Lower leg skin (tissue), 4 donors: ENCODE measurements around the gene TSKU. TPM values are rescaled to one million over a fixed set of nuclear protein-coding genes. Genes with fewer than 3 reads are reported as not detected.

Experiments
- DNase-seq, 2 donors: peaks; one replicate each; pipeline ENCODE4 v3.0.0-alpha.2; 2019; ENCODE audit warnings: low spot score in 2 of 2
- H3K4me3 ChIP-seq: fragments of 200-600 bp; sonication (generic); 2 replicates; pipeline ENCODE4 v1.5.1; 2017; ENCODE audit warnings: mild to moderate bottlenecking, low read depth; ENCODE audit not compliant: poor library complexity, severe bottlenecking
- POLR2A ChIP-seq, 2 donors: fragments of 450-650 bp; IDR thresholded peaks; one replicate each; pipeline ENCODE4 v1.6.1; 2016 to 2017; ENCODE audit warnings: antibody characterized with exemption in 2 of 2, mild to moderate bottlenecking in 1 of 2, moderate library complexity in 1 of 2
- WGBS, 2 donors: methylation state at CpG; one replicate each; pipeline ENCODE4 v1.1.5; 2018; 5-methylcytosine and 5-hydroxymethylcytosine counted together
- intact Hi-C: fragments of 100-400 bp; cut with DNase I; formaldehyde crosslinking; loops from one replicate; pipeline ENCODE4 v1.15.0; 2023; ENCODE audit warnings: low total_unique reads
- total RNA-seq, 4 donors: library from RNA; depleted of rRNA; stranded (reverse); fragments of >200 nt; gene quantifications; one replicate each; pipeline ENCODE4 v1.1.0, GENCODE V29; 2016
- TF ChIP-seq, protein P1 (sequence below), 3 donors: fragments of 450-650 bp; IDR thresholded peaks; one replicate each; pipeline ENCODE4 v1.5.1; 2016; ENCODE audit warnings: antibody characterized with exemption in 3 of 3, mild to moderate bottlenecking in 3 of 3, moderate library complexity in 2 of 3

The TSKU gene
- total RNA-seq, 4 donors from 2014 or later = 113 to 125 (median 120) TPM

DNA sequence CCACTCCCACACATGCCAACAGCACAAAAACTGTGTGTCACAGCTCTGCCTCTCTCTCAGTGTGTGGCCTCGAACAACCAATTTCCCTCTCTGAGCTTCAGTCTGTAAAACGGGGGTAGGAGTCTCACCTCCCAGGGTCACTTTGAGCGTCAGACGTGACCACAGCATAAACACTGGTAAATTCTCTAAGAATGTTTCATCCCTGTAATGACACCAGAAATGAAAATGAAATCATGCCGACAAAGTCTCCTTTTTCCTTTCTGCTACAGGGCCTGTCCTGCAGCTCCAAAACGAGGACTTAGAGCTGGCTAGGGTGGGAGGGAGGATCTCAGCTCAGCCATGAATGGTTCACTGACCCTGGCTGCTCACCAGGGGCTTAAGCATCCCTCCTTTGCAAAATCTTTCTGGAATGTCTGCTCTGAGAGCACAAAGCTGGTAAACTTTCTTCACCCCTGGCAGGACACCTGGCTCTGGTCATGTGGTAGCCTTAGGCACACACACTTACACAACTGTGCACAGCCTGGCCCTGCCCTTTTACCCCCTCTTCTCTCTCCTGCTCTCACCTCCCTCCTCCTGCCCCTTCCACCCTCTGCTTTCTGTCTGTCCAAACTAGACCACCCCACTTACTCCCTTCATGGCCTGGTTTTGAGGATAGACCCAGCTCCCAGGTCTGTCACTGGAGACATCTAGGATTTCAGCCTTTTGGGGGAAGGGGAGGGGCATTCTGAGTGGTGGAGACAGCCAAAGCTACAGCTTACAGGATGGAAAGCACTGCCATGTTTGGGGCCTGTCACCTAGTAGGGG, 12.3 kb upstream of the TSKU start:
- intact Hi-C loops = no loop called here

DNA sequence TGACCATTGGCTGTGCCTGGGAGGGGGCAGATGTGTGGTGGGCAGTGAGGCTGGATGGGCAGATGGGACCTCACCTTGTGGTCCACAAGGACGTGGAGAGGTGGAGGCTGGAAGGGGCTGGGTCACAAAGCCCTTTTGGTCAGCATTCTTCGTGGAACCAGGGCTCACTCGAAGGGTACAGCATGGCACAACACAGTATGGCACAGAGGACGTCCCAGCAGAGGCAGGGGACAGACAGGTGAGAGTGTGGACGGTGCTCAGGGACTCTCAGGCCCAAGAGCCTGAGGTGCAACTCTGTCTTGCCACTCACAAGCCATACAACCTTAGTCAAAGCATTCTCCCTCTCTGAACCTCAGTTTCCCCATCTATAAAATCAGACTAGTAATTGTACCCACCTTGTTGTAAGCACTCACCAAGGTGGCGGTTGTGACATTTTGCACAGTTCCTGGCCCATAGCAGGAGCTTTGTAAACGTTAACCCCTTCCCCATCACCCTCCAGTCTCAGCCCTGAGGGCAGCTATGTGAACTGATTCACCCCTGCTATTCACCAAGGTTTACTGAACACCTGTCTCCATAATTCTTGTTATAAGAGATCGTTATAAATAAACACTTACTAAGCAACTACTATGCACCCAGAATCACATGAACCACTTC, 11.6 kb upstream of the TSKU start:
- WGBS, 2 donors = 74 to 81% methylated on average over 8 of the region's 8 CpGs
- intact Hi-C loops = no loop called here
- no peak for DNase-seq
- no peak overlapping the region for H3K4me3 ChIP-seq
- TF ChIP-seq, protein P1, sequence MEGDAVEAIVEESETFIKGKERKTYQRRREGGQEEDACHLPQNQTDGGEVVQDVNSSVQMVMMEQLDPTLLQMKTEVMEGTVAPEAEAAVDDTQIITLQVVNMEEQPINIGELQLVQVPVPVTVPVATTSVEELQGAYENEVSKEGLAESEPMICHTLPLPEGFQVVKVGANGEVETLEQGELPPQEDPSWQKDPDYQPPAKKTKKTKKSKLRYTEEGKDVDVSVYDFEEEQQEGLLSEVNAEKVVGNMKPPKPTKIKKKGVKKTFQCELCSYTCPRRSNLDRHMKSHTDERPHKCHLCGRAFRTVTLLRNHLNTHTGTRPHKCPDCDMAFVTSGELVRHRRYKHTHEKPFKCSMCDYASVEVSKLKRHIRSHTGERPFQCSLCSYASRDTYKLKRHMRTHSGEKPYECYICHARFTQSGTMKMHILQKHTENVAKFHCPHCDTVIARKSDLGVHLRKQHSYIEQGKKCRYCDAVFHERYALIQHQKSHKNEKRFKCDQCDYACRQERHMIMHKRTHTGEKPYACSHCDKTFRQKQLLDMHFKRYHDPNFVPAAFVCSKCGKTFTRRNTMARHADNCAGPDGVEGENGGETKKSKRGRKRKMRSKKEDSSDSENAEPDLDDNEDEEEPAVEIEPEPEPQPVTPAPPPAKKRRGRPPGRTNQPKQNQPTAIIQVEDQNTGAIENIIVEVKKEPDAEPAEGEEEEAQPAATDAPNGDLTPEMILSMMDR (IDR thresholded peaks at IDR 0.05) = no peak

More for the DNA sequence above, 12.3 kb upstream of the TSKU start:
- H3K4me3 ChIP-seq = no peak overlapping the region
- DNase-seq = peak; percentile 73 to 93
- 23 to 48% methylated on average over 6 of the region's 6 CpGs for WGBS, 2 donors
- TF ChIP-seq, protein P1 (IDR thresholded peaks at IDR 0.05) = no peak
- TF ChIP-seq POLR2A (IDR thresholded peaks at IDR 0.05) = no peak

DNA sequence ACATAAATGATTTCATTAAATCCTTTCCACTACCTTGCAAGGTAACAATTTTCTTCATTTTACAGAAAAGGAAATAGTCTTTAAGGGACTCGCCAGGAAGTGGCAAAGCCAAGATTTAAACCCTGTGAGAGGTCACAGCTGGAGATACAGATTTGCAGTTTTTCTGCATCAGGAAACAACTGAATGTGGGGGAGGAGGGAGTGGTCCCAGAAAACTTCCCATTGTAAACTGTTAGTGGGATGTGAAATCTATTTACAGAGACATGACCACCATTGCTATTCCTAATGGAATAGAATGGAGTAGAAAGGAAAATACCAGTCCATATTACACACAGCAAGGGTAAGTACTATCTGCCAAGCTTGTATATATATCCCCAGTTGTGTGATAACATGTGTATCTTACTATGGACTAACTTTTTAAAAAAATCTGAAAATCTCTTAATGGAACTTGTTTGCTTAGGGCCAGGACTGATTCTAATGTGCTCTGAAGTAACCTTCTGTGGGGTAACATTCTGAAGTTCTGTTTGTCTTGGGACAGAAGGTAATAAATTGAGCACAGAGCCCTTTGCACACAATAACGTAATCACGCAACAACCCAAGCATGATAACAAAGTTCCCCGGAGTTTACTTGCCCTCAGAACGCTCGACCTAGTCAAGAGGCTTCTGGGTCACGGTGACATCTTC, 10.9 kb upstream of the TSKU start:
- no peak for DNase-seq
- no peak overlapping the region for H3K4me3 ChIP-seq
- intact Hi-C loops = no loop called here
- WGBS, 2 donors = 75 to 82% methylated on average over 7 of the region's 7 CpGs
- TF ChIP-seq POLR2A (IDR thresholded peaks at IDR 0.05) = no peak
- TF ChIP-seq, protein P1 (IDR thresholded peaks at IDR 0.05) = no peak

DNA sequence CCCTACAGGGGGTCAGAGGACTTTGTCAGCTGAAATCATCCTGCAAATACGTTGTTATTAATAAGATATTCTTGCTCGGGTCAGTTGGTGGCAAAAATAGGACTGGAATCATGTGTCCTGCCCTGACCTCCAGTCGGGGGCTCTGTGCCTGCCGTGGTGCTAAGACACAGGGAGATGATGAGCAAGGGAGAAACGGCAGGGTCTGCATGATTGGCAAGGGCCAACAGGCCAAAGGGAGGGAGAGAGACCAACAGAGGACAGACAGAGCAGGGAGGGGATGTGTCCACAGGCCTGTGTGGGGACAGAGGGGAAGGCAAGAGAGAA, 10.4 kb upstream of the TSKU start:
- no peak for TF ChIP-seq POLR2A (IDR thresholded peaks at IDR 0.05)
- TF ChIP-seq, protein P1 (IDR thresholded peaks at IDR 0.05) = no peak
- H3K4me3 ChIP-seq = no peak overlapping the region
- 73 to 81% methylated on average over 5 of the region's 5 CpGs for WGBS, 2 donors
- intact Hi-C loops = no loop called here
- DNase-seq = no peak

DNA sequence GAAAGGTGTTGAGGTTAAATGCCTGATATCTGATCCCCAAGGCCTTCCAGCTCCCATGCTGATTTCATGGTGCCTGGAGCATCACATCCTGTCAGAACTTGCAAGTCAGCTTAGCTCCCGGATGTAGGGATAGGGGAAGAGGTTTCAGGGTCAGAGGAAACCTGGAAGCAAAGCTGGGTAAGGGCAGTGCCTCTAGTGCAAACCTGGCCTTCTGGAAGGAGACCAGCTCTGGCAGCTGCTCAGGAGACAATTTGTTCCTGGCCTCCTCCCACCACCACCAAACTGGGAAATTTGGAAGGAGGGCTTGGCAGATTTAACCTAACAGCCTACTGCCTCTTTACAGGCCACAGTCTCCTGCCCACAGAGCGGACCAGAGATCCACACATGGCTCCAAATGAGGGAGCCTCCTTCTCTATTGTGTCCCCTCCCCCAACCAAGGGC, 9.2 kb upstream of the TSKU start:
- no peak for TF ChIP-seq POLR2A (IDR thresholded peaks at IDR 0.05)
- TF ChIP-seq, protein P1 (IDR thresholded peaks at IDR 0.05) = no peak
- DNase-seq = peak in 1 of 2 donors; percentile 69
- intact Hi-C loops = no loop called here
- WGBS, 2 donors = 36 to 37% methylated on average over 2 of the region's 2 CpGs
- no peak overlapping the region for H3K4me3 ChIP-seq
